ENCODE results near the gene PLD5. TPM values are rescaled to one million over a fixed set of nuclear protein-coding genes. Genes with fewer than 3 reads are reported as not detected.

PLD5 gene
- total and polyA plus RNA-seq, 2 of the 13 experiments (the other 11 are each of a cell fraction or from before 2014, with no cell fraction given): not detected

DNA sequence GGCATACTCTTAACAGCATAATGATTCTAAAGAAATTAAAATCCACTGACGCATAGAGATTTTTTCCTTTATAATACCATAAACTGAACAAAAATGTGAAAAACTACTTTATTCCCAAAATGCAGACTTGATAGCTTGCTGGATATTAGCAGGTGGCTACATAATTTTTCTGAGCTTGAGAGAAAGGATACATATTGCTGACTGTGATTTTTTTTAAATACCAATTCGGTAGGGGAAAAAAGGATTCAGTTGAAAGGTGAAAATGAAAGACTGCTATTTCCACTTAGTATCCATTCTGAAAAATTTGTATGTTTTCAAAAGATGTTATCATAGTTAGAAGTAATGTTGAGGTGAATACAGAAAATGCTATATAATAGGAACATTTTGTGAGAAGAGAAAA lies 435.6 kb downstream of the PLD5 start (continued):
- TF ChIP-seq, protein P1, sequence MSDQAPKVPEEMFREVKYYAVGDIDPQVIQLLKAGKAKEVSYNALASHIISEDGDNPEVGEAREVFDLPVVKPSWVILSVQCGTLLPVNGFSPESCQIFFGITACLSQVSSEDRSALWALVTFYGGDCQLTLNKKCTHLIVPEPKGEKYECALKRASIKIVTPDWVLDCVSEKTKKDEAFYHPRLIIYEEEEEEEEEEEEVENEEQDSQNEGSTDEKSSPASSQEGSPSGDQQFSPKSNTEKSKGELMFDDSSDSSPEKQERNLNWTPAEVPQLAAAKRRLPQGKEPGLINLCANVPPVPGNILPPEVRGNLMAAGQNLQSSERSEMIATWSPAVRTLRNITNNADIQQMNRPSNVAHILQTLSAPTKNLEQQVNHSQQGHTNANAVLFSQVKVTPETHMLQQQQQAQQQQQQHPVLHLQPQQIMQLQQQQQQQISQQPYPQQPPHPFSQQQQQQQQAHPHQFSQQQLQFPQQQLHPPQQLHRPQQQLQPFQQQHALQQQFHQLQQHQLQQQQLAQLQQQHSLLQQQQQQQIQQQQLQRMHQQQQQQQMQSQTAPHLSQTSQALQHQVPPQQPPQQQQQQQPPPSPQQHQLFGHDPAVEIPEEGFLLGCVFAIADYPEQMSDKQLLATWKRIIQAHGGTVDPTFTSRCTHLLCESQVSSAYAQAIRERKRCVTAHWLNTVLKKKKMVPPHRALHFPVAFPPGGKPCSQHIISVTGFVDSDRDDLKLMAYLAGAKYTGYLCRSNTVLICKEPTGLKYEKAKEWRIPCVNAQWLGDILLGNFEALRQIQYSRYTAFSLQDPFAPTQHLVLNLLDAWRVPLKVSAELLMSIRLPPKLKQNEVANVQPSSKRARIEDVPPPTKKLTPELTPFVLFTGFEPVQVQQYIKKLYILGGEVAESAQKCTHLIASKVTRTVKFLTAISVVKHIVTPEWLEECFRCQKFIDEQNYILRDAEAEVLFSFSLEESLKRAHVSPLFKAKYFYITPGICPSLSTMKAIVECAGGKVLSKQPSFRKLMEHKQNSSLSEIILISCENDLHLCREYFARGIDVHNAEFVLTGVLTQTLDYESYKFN (CRISPR knock-in tag; conservative IDR thresholded peaks at IDR 0.05): no peak

DNA sequence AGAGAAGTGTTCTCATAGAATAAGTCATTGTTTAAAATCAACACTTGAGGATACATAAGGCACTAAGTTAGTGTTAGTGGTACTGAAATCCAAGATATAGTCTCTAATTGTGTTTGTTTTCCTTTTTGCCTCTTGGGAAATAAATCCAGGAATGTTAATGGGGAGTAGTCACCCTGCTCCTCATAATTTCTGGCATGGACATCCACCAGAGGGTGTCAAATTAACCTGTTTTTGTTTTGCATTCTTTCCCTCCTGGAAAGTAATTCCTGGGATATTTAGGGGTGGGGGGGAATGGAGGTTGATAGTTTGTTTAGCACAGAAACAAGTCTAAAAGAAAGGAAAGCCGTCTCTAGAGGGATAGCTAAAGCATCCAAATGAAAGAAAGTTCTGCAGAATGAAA lies 437.8 kb downstream of the PLD5 start:
- FAIRE-seq (no peak), DNase-seq (ENCODE audit: low spot score) (no peak), ATAC-seq (no peak)
- no peak overlapping the region for H3K9ac ChIP-seq (ENCODE audit: insufficient read depth, low read depth, low read length)
- in situ Hi-C loops (cut with HindIII; ENCODE audit: extremely low pct_ligation_motif_present, low pct_unique_long_range_greater_than_20kb): no loop called here
- ChIA-PET POLR2A (no interaction called here), CTCF (ENCODE audit: low intra/inter-chr PET ratio, low total read pairs) (no interaction called here)
- BruUV-seq (replicated peaks): no TSS peak
- no peak overlapping the region for H3K4me2 ChIP-seq (ENCODE audit: low read depth, low read length)
- no peaks in the 10 kb centered on the region for H3K79me2 ChIP-seq (ENCODE audit: insufficient read depth, low read length)
- no peaks in the 10 kb centered on the region for H4K20me1 ChIP-seq (ENCODE audit: insufficient read depth, low read length)
- no peaks in the 10 kb centered on the region for H3K4me1 ChIP-seq (ENCODE audit: insufficient read depth, low read length)
- no peak overlapping the region for H3K4me3 ChIP-seq (replicated peaks in 1 of 3; ENCODE audit: insufficient read depth in 1 of 3, low read depth in 2 of 3, low read length in 3 of 3)
- 0% methylated on average over 1 of the region's 1 CpG for WGBS (ENCODE audit: low lambda C conversion rate)
- H3K27me3 ChIP-seq (ENCODE audit: control insufficient read depth in 1 of 2, insufficient read depth in 2 of 2, low read length in 2 of 2): peaks cover 0 to 4% of the 10 kb centered on the region in 2 experiments; a peak in 2 of 5 replicates
- intact Hi-C loops (cut with micrococcal nuclease; ENCODE audit: unreplicated experiment): no loop called here
- TF ChIP-seq SMAD9 (CRISPR knock-in tag; IDR thresholded peaks at IDR 0.05) (no peak), FOXP1 (IDR thresholded peaks at IDR 0.05) (no peak), FOXP1 (CRISPR knock-in tag; IDR thresholded peaks at IDR 0.05) (no peak)
- TF ChIP-seq, protein P2, sequence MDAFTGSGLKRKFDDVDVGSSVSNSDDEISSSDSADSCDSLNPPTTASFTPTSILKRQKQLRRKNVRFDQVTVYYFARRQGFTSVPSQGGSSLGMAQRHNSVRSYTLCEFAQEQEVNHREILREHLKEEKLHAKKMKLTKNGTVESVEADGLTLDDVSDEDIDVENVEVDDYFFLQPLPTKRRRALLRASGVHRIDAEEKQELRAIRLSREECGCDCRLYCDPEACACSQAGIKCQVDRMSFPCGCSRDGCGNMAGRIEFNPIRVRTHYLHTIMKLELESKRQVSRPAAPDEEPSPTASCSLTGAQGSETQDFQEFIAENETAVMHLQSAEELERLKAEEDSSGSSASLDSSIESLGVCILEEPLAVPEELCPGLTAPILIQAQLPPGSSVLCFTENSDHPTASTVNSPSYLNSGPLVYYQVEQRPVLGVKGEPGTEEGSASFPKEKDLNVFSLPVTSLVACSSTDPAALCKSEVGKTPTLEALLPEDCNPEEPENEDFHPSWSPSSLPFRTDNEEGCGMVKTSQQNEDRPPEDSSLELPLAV (CRISPR knock-in tag; conservative IDR thresholded peaks at IDR 0.05; ENCODE audit: low read depth): no peak
- TF ChIP-seq, protein P1 (CRISPR knock-in tag; conservative IDR thresholded peaks at IDR 0.05): no peak
- no peaks in the 10 kb centered on the region for H3K36me3 ChIP-seq (replicated peaks in 1 of 2; ENCODE audit: control insufficient read depth in 1 of 2, insufficient read depth in 2 of 2, low read length in 2 of 2)
- no peak overlapping the region for H2AFZ ChIP-seq (ENCODE audit: low read length)
- no peaks in the 10 kb centered on the region for H3K9me3 ChIP-seq (ENCODE audit: low read length)
- H3K27ac ChIP-seq (ENCODE audit: extremely low read length, insufficient read depth, low read length): no peak overlapping the region
